HG02938 (cell line): ENCODE data around the gene KLHL11.
"Not testable (repeated sequence)": the region's sequence is repeated elsewhere in the genome, so short reads cannot be mapped to it uniquely, and the experiment has no call there.

Experiments used
- ATAC-seq: cut with Tn5 transposase; IDR thresholded peaks from one replicate; pipeline ENCODE4 v1.9.1; 2021; ENCODE audit warnings: mild to moderate bottlenecking, moderate library complexity; ENCODE audit not compliant: unreplicated experiment

Gene KLHL11

GRCh38 chr17:41891135-41892020, 26.2 kb upstream of the KLHL11 start:
- no peak for ATAC-seq

GRCh38 chr17:41888332-41888965, 23.2 kb upstream of the KLHL11 start:
- ATAC-seq = no peak

GRCh38 chr17:41885733-41886132, 20.5 kb upstream of the KLHL11 start:
- ATAC-seq = no peak

- ATAC-seq = no peak
Measured at GRCh38 chr17:41882756-41883155, 17.5 kb upstream of the KLHL11 start.

- ATAC-seq = no peak
Measured at GRCh38 chr17:41880130-41880529, 14.9 kb upstream of the KLHL11 start.

- ATAC-seq = not testable (repeated sequence)
Measured at GRCh38 chr17:41874293-41874670, 9.1 kb upstream of the KLHL11 start.

- no peak for ATAC-seq
Measured at GRCh38 chr17:41873559-41874292, 8.5 kb upstream of the KLHL11 start.

GRCh38 chr17:41871789-41872188, 6.6 kb upstream of the KLHL11 start:
- ATAC-seq = no peak

- no peak for ATAC-seq
Measured at GRCh38 chr17:41870627-41871026, 5.4 kb upstream of the KLHL11 start.

- no peak for ATAC-seq
Measured at GRCh38 chr17:41870097-41870496, 4.9 kb upstream of the KLHL11 start.

GRCh38 chr17:41869426-41869825, 4.2 kb upstream of the KLHL11 start:
- ATAC-seq = no peak

- no peak for ATAC-seq
Measured at GRCh38 chr17:41868568-41868967, 3.3 kb upstream of the KLHL11 start.

- no peak for ATAC-seq
Measured at GRCh38 chr17:41865596-41865893, 322 bp upstream of the KLHL11 start.

- ATAC-seq = no peak
Measured at GRCh38 chr17:41864498-41864835, 756 bp downstream of the KLHL11 start.

- no peak for ATAC-seq
Measured at GRCh38 chr17:41863074-41863848, 2.0 kb downstream of the KLHL11 start.

- ATAC-seq = no peak
Measured at GRCh38 chr17:41860254-41860931, 4.8 kb downstream of the KLHL11 start.

GRCh38 chr17:41851382-41851781, 13.8 kb downstream of the KLHL11 start:
- ATAC-seq = not testable (repeated sequence)

- no peak for ATAC-seq
Measured at GRCh38 chr17:41849251-41849990, 15.8 kb downstream of the KLHL11 start.

- no peak for ATAC-seq
Measured at GRCh38 chr17:41848788-41849187, 16.4 kb downstream of the KLHL11 start.

GRCh38 chr17:41844971-41845370, 20.3 kb downstream of the KLHL11 start:
- ATAC-seq = no peak
